Measurements from ENCODE around the gene PRKCZ. TPM values are rescaled to one million over a fixed set of nuclear protein-coding genes. Genes with fewer than 3 reads are reported as not detected.

The PRKCZ gene
- total and polyA plus RNA-seq, 9 donors = 3.4 to 16.1 (median 5.8) TPM

DNA sequence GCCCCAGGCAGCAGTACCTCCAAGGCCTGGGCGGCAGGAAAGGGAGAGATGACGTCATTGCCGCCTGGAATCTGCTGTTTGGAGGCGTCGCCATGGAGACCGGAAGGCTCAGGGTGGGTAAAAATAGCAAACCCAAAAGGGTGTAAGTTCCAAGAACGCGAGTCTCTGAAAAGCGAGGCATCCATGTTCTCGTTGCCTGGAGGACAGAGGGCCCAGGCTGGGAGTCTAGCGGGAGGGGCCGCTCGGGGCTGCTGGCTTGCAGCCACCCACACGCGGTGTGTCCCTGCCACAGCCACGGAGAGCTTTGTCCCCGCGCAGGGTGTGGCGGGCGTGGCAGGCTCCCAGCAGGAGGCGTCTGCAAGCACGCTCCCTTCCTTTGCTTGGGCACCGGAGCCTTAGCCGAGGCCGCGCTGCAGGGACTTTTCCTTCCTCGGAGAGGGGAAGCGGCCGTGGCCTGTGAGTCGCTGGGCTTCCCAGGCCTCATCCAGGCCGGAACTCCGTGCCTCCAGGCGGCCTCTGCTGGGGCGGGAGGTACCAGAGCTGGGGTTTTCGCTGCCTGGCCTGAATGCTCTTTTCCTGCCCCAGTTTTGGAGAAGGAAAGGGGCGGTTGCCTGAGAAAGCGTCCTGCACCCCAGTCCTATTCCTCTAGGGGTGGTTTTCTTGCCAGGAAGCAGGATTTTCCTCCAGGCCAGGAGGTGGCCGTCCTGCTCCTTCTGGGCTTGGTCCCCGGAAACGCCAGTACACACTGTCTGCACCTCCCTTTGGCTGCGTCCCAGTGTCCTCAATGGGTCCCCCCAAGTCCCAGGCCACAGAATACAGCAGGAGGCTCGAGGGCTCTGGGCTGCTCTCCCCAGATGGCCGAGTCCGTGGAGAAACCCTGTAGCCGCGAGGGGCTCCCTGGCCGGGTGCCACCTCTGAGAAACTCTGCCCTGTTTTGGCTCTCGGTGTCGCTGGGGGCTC is 162.6 kb downstream of the PRKCZ start:
- intact Hi-C loops (cut with DNase I) = loop anchor here in 1 of 4 donors (2.0 kb wide), 1 partner anchor 18 kb away; no protein-coding TSS in a partner anchor
- Histone ChIP-seq H3K27ac (peak overlapping the region; percentile 96 to 99), H3K9me3 (no peaks in the 10 kb centered on the region), H3K4me1 (ENCODE audit: insufficient read depth) (peaks cover 33% of the 10 kb centered on the region), H3K4me3 (peak overlapping the region; percentile 36), H3K36me3 (no peaks in the 10 kb centered on the region), H3K27me3 (no peaks in the 10 kb centered on the region)
- peak; percentile 94 to 98 (median 96) for DNase-seq
- TF ChIP-seq EP300 (IDR thresholded peaks at IDR 0.05) (peak; percentile 90), POLR2A (IDR thresholded peaks at IDR 0.05) (peak; percentile 60)
- TF ChIP-seq, protein P1, sequence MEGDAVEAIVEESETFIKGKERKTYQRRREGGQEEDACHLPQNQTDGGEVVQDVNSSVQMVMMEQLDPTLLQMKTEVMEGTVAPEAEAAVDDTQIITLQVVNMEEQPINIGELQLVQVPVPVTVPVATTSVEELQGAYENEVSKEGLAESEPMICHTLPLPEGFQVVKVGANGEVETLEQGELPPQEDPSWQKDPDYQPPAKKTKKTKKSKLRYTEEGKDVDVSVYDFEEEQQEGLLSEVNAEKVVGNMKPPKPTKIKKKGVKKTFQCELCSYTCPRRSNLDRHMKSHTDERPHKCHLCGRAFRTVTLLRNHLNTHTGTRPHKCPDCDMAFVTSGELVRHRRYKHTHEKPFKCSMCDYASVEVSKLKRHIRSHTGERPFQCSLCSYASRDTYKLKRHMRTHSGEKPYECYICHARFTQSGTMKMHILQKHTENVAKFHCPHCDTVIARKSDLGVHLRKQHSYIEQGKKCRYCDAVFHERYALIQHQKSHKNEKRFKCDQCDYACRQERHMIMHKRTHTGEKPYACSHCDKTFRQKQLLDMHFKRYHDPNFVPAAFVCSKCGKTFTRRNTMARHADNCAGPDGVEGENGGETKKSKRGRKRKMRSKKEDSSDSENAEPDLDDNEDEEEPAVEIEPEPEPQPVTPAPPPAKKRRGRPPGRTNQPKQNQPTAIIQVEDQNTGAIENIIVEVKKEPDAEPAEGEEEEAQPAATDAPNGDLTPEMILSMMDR (IDR thresholded peaks at IDR 0.05) = peak; percentile 6 to 59 (median 43)
- WGBS, 3 donors = 3 to 8% (median 7%) methylated on average over 38 to 49 of the region's 49 CpGs

DNA sequence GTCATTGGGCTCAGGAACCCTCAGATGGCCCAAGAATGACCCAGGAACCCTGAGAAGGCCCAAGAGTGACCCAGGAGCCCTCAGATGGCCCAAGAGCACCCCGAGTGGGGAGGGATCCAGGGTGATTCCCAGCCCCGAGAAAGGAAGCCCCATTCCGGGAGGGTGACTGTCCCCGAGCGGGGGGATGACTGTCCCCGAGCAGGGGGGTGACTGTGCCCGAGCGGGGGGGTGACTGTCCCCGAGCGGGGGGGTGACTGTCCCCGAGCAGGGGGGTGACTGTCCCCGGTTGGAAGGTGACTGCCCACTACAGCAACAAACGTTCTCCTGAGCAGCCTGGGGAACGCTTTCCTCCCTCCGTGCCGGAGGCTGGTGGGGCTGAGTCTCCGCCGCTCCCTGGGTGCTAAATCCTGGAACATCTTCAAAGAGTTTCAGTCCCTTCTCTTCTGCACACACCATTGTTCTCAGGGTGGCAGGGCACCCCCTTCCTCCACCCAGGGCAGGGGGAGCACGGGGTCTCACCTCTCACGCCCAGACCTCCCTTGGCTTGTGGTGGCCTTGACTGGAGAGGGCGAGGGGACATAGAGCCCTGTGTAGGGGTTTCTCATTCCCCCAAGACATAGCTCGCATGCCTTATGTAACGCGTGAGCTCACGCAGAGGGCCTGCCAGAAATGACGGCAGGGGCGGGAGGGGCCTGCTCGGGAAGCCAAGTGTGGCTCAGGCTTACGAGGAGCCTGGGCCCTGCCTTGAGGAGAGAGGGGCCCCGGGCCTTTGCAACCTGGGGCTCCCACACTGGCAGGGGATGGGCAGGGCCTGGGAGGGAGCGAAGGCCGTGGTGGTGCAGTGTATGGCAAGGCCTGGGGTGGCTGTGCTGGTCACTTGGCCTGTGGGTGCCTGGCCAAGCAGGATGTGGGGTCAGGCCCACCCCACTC is 163.6 kb downstream of the PRKCZ start:
- intact Hi-C loops (cut with DNase I) = loop anchor here in 1 of 4 donors (2.0 kb wide), 1 partner anchor 17 kb away; no protein-coding TSS in a partner anchor
- 8 to 17% (median 11%) methylated on average over 27 to 32 of the region's 32 CpGs for WGBS, 3 donors
- no peaks in the 10 kb centered on the region for H3K9me3 ChIP-seq
- no peaks in the 10 kb centered on the region for H3K36me3 ChIP-seq
- no peaks in the 10 kb centered on the region for H3K27me3 ChIP-seq
- H3K27ac ChIP-seq = peak overlapping the region; percentile 96 to 99
- peaks cover 24% of the 10 kb centered on the region for H3K4me1 ChIP-seq (ENCODE audit: insufficient read depth)
- peak overlapping the region; percentile 36 for H3K4me3 ChIP-seq
- peak; percentile 92 to 94 (median 93) for DNase-seq
- peak; percentile 78 for TF ChIP-seq EP300 (IDR thresholded peaks at IDR 0.05)
- TF ChIP-seq, protein P1 (IDR thresholded peaks at IDR 0.05) = no peak
- TF ChIP-seq POLR2A (IDR thresholded peaks at IDR 0.05) = peak; percentile 87

DNA sequence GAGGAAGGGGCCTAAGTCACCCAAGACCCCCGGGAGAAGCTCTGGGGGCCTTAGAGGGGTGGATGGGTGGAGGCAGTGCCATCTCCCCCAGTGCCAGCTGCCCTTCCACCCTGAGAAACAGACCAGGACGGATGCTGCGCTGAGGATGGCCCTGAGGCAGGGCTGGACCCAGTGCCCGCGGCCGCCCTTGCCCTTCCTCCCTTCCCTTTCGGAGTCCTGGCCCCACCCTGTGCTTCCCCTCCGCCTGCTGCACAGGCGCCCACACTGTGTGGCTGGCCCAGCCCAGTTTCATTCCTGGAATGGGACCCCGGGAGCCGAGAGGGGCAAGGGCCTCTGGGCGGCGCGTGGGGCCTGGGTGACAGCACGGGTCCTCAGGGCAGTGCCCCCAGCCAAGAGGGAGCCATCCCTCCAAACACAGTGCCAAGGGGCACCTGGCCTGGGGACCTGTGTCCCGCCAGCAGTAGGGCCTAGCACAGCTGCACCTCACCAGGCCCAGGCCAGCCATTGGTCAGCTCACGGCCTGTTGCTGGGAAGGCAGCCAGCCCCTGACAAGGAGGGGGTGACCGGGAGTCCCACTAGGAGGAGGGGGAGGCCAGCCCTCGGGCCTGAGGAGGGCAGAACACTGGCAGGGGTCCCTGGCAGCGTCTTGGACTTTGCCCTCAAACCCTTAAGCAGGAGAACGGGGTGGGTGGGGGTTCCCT is 164.5 kb downstream of the PRKCZ start:
- intact Hi-C loops (cut with DNase I) = no loop called here
- TF ChIP-seq POLR2A (IDR thresholded peaks at IDR 0.05) = no peak
- TF ChIP-seq, protein P1 (IDR thresholded peaks at IDR 0.05) = no peak
- no peak for TF ChIP-seq EP300 (IDR thresholded peaks at IDR 0.05)
- Histone ChIP-seq H3K9me3 (no peaks in the 10 kb centered on the region), H3K36me3 (no peaks in the 10 kb centered on the region), H3K27ac (peak overlapping the region; percentile 96 to 99), H3K4me3 (no peak overlapping the region), H3K27me3 (no peaks in the 10 kb centered on the region), H3K4me1 (ENCODE audit: insufficient read depth) (peaks cover 24% of the 10 kb centered on the region)
- DNase-seq = peak; percentile 72 to 88 (median 81)
- WGBS, 3 donors = 34 to 40% (median 37%) methylated on average over 9 to 21 of the region's 21 CpGs
